Caco-2 (cell line): ENCODE data around the gene C1orf74. TPM values are rescaled to one million over a fixed set of nuclear protein-coding genes. Genes with fewer than 3 reads are reported as not detected.

ENCODE experiments used
- BruUV-seq: library from RNA; stranded (reverse); fragments of 400-500 nt; replicated peaks from 2 replicates; lab custom pipeline; 2021; lab: Mats Ljungman, UMichigan
- CTCF ChIA-PET: fragments of 300-600 bp; sonication (Branson Sonifier 250); formaldehyde crosslinking; loops from one replicate; lab custom pipeline; 2022; ENCODE audit warnings: antibody characterized with exemption; lab: Charles Lee
- POLR2A ChIA-PET: fragments of 300-600 bp; sonication (Branson Sonifier 250); formaldehyde crosslinking; loops from one replicate; lab custom pipeline; 2022; ENCODE audit warnings: antibody characterized with exemption; lab: Charles Lee
- DNase-seq, 2 experiments: peaks; one replicate each; pipeline versions ENCODE4 v3.0.0 to v3.0.0-alpha.2; 2020 to 2022
- H3K27me3 ChIP-seq: replicated peaks from 2 replicates; pipeline ENCODE4 v1.6.0; 2011; ENCODE audit warnings: low read length; ENCODE audit not compliant: control insufficient read depth, insufficient read depth
- H3K36me3 ChIP-seq: 2 replicates; pipeline ENCODE4 v1.5.1; 2011; ENCODE audit warnings: low read length; ENCODE audit not compliant: control insufficient read depth, insufficient read depth
- H3K4me1 ChIP-seq: fragments of 250-450 bp; sonication (Bioruptor Pico); 2 replicates; pipeline ENCODE4 v1.5.1; 2020; ENCODE audit warnings: mild to moderate bottlenecking
- H3K4me3 ChIP-seq: 2 replicates; pipeline ENCODE4 v1.5.1; 2011; ENCODE audit warnings: low read depth, mild to moderate bottlenecking, control low read depth, low read length
- H3K9me3 ChIP-seq: fragments of 250-450 bp; sonication (Bioruptor Pico); 2 replicates; pipeline ENCODE4 v1.5.1; 2020; ENCODE audit warnings: mild to moderate bottlenecking, moderate library complexity
- H3K27ac Mint-ChIP-seq: one replicate; pipeline ENCODE4 v1.8.0; 2022; ENCODE audit warnings: mixed read lengths; ENCODE audit not compliant: unreplicated experiment
- H3K27me3 Mint-ChIP-seq: one replicate; pipeline ENCODE4 v1.8.0; 2022; ENCODE audit warnings: mixed read lengths; ENCODE audit not compliant: insufficient read depth, unreplicated experiment
- H3K36me3 Mint-ChIP-seq: one replicate; pipeline ENCODE4 v1.8.0; 2022; ENCODE audit warnings: mild to moderate bottlenecking, mixed read lengths; ENCODE audit not compliant: insufficient read depth, unreplicated experiment
- H3K4me1 Mint-ChIP-seq: one replicate; pipeline ENCODE4 v1.8.0; 2022; ENCODE audit warnings: low read depth, mixed read lengths; ENCODE audit not compliant: unreplicated experiment
- H3K4me3 Mint-ChIP-seq: one replicate; pipeline ENCODE4 v1.8.0; 2022; ENCODE audit warnings: mild to moderate bottlenecking, moderate library complexity, mixed read lengths; ENCODE audit not compliant: unreplicated experiment
- H3K9me3 Mint-ChIP-seq: one replicate; pipeline ENCODE4 v1.8.0; 2022; ENCODE audit warnings: mixed read lengths; ENCODE audit not compliant: unreplicated experiment
- intact Hi-C: fragments of 100-400 bp; cut with micrococcal nuclease; formaldehyde crosslinking; loops from one replicate; pipeline ENCODE4 v1.10.0; 2022; ENCODE audit not compliant: unreplicated experiment
- total RNA-seq: library from RNA; stranded (reverse); gene quantifications from 2 replicates; pipeline ENCODE4 v1.2.3, GENCODE V29; 2022
- TF ChIP-seq, protein P1 (sequence below), 2 experiments: fragments of 200-600 bp in 1 of 2; IDR thresholded peaks; 1 replicate in 1 of 2; 2 replicates in 1 of 2; pipeline versions ENCODE4 v1.5.1 to v1.8.0; 2011 to 2022; ENCODE audit warnings: antibody characterized with exemption in 1 of 2, control low read depth in 1 of 2, inconsistent platforms in 1 of 2, low read depth in 1 of 2, low read length in 1 of 2, mild to moderate bottlenecking in 1 of 2, moderate library complexity in 1 of 2; ENCODE audit not compliant: insufficient read depth in 1 of 2, severe bottlenecking in 1 of 2, unreplicated experiment in 1 of 2

Gene C1orf74
- total RNA-seq, 1 experiment from 2014 or later = 4.5 TPM

DNA sequence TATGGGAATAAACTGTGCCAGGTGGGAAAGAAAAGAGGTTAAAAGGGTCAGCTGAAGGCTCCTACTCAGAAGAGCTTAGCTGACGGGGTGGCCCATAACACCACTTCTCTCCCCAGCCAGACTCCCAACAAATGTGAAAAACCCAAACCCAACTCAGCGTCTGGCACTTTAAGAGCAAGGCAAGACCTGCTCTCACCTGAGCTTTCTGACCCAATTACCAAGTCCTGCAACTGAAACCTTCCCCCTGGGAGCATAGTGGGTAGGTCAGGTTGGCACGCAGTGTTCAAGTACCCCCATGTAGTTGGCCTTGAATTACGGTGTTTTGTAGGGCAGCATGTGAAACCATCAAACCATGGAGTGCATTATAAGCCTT is 18.4 kb upstream of the C1orf74 start:
- DNase-seq = no peak
- H3K27ac Mint-ChIP-seq = no peak overlapping the region
- peaks cover 13% of the 10 kb centered on the region for H3K4me1 Mint-ChIP-seq
- TF ChIP-seq, protein P1, sequence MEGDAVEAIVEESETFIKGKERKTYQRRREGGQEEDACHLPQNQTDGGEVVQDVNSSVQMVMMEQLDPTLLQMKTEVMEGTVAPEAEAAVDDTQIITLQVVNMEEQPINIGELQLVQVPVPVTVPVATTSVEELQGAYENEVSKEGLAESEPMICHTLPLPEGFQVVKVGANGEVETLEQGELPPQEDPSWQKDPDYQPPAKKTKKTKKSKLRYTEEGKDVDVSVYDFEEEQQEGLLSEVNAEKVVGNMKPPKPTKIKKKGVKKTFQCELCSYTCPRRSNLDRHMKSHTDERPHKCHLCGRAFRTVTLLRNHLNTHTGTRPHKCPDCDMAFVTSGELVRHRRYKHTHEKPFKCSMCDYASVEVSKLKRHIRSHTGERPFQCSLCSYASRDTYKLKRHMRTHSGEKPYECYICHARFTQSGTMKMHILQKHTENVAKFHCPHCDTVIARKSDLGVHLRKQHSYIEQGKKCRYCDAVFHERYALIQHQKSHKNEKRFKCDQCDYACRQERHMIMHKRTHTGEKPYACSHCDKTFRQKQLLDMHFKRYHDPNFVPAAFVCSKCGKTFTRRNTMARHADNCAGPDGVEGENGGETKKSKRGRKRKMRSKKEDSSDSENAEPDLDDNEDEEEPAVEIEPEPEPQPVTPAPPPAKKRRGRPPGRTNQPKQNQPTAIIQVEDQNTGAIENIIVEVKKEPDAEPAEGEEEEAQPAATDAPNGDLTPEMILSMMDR (IDR thresholded peaks at IDR 0.05; ENCODE audit: insufficient read depth in 1 of 2, low read depth in 1 of 2, low read length in 1 of 2, severe bottlenecking in 1 of 2, unreplicated experiment in 1 of 2) = no peak
- Histone ChIP-seq H3K9me3 (no peaks in the 10 kb centered on the region), H3K4me1 (no peaks in the 10 kb centered on the region; the same call in 1 of the 2 replicates), H3K27me3 (no peaks in the 10 kb centered on the region), H3K4me3 (no peak overlapping the region), H3K36me3 (no peaks in the 10 kb centered on the region)
- BruUV-seq = no TSS peak
- no peaks in the 10 kb centered on the region for H3K27me3 Mint-ChIP-seq
- peaks cover 17% of the 10 kb centered on the region for H3K36me3 Mint-ChIP-seq
- no peaks in the 10 kb centered on the region for H3K9me3 Mint-ChIP-seq
- intact Hi-C loops = no loop called here
- no peak overlapping the region for H3K4me3 Mint-ChIP-seq
- CTCF ChIA-PET = no interaction called here
- POLR2A ChIA-PET = no interaction called here

DNA sequence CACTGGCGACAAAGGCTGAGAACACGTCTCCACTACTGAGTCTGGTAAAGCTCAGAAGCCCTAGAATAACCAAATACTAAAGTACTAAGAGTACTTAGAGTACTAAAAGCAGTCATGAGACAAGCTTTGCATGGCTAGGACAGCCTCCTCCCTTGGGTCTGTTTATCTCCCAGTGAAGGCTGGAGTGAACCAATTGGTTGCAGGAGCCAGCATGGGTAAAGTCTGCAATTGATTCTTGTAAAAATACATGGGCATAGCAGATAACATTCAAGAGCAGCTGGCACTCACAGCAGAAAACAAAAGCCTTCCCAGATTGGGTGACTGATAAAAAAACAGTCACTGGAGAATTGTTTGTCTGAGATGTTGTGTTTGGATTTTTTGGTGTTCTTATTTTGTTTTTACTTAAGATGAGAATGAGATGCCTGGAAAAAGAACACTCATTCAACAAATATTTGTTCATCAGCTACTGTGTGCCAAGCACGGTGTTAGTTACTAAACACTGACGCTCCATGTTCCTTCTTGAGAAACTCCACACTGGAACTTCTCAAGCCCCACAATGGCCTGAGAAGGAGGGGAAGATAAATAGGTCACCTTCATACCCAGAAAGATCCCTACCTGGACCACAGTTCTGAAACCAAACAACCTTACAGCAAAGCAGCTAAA is 17.9 kb upstream of the C1orf74 start:
- Mint-ChIP-seq H3K4me1 (peaks cover 13% of the 10 kb centered on the region), H3K36me3 (peaks cover 20% of the 10 kb centered on the region), H3K9me3 (no peaks in the 10 kb centered on the region), H3K27ac (no peak overlapping the region), H3K27me3 (no peaks in the 10 kb centered on the region), H3K4me3 (no peak overlapping the region)
- no TSS peak for BruUV-seq
- CTCF ChIA-PET = no interaction called here
- Histone ChIP-seq H3K9me3 (no peaks in the 10 kb centered on the region), H3K4me1 (peaks cover 4% of the 10 kb centered on the region; the same call in 1 of the 2 replicates), H3K36me3 (no peaks in the 10 kb centered on the region; the same call in 1 of the 2 replicates), H3K27me3 (no peaks in the 10 kb centered on the region), H3K4me3 (no peak overlapping the region)
- TF ChIP-seq, protein P1 (IDR thresholded peaks at IDR 0.05; ENCODE audit: insufficient read depth in 1 of 2, low read depth in 1 of 2, low read length in 1 of 2, severe bottlenecking in 1 of 2, unreplicated experiment in 1 of 2) = no peak
- POLR2A ChIA-PET = no interaction called here
- DNase-seq = no peak
- intact Hi-C loops = no loop called here

DNA sequence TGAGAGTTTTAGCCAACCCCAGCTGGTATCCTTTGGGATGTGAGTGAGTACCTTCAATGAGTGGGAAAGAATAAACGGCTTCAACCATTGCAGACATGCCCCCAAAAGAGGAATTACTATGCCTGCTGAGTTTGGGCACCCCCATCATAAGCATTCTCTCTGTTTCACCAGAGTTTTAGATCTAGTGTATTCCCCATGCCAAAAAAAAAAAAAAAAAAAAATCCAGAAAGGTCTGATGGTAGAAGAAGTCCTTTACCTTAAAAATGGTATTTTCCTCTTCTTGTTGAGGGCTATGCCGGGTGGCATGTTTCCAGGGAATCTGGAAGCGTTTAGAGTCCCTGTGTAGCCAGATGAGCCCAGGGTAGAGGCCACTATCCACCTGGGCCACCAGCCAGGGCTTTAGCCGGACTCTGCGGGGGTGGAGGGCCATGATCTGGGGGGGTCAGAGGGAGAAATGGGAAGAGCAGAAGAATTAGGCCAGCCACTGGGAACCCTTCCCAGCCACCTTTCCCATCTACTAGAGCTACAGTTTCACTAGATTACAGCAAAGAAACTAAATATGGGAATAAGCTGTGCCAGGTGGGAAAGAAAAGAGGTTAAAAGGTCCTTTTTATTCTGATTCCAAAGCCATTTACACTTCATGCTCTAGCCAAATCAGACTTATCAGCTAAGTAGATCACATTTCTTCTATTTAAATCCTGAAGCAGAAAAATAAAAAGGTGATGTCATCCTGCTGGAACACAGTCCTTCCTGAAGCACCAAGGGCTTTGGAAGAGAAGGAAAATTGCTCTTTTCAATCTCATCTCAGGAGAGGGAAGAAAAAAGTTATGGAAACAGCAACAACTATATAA is 16.9 kb upstream of the C1orf74 start:
- no TSS peak for BruUV-seq
- Mint-ChIP-seq H3K27ac (no peak overlapping the region), H3K4me3 (no peak overlapping the region), H3K9me3 (no peaks in the 10 kb centered on the region), H3K36me3 (peaks cover 27% of the 10 kb centered on the region), H3K27me3 (no peaks in the 10 kb centered on the region), H3K4me1 (peaks cover 19% of the 10 kb centered on the region)
- no peaks in the 10 kb centered on the region for H3K27me3 ChIP-seq
- intact Hi-C loops = no loop called here
- POLR2A ChIA-PET = no interaction called here
- peaks cover 10% of the 10 kb centered on the region for H3K4me1 ChIP-seq
- no peaks in the 10 kb centered on the region; the same call in 1 of the 2 replicates for H3K36me3 ChIP-seq
- no peaks in the 10 kb centered on the region for H3K9me3 ChIP-seq
- CTCF ChIA-PET = interaction anchor here (0.6 kb wide), 1 partner anchor 43 kb away, joined by 3 read pairs; no protein-coding TSS in a partner anchor
- H3K4me3 ChIP-seq = no peak overlapping the region
- no peak for DNase-seq
- TF ChIP-seq, protein P1 (IDR thresholded peaks at IDR 0.05; ENCODE audit: insufficient read depth in 1 of 2, low read depth in 1 of 2, low read length in 1 of 2, severe bottlenecking in 1 of 2, unreplicated experiment in 1 of 2) = no peak
